K562 (cell line): ENCODE measurements around the gene KLHDC7B. TPM values are rescaled to one million over a fixed set of nuclear protein-coding genes. Genes with fewer than 3 reads are reported as not detected.
A peak's percentile ranks its signal among the peaks of the same experiment; 100 is the strongest.

Experiments
- ATAC-seq: fragments of 200-7000 bp; cut with Tn5 transposase; 3 replicates; pipeline ENCODE4 v1.9.1; 2020; ENCODE audit warnings: moderate library complexity
- BruUV-seq: library from RNA; stranded (reverse); fragments of 400-500 nt; replicated peaks from 2 replicates; lab custom pipeline; 2021; lab: Mats Ljungman, UMichigan
- CTCF ChIA-PET: fragments of 300-600 bp; formaldehyde crosslinking; extraction: SDS; loops from one replicate; lab custom pipeline; 2021; ENCODE audit warnings: low intra/inter-chr PET ratio; lab: Yijun Ruan, JAX
- POLR2A ChIA-PET: fragments of 300-600, 350-650 bp; sonication (Branson Sonifier 250); formaldehyde crosslinking; extraction: SDS; loops from one replicate; lab custom pipeline; 2021; ENCODE audit warnings: antibody characterized with exemption, inconsistent platforms; lab: Yijun Ruan, JAX
- DNase-seq, 4 experiments: peaks; one replicate each; pipeline versions ENCODE4 v3.0.0 to v3.0.0-alpha.2; 2011 to 2018; ENCODE audit warnings: low spot score in 3 of 4, mixed read lengths in 3 of 4; ENCODE audit errors: extremely low read depth in 1 of 4
- FAIRE-seq: peaks from 2 replicates; lab custom pipeline; 2011; peaks lifted over from hg19 to GRCh38; lab: Jason Lieb, UNC
- H2AFZ ChIP-seq: 2 replicates; pipeline ENCODE4 v1.6.0; 2011; ENCODE audit warnings: low read depth, low read length, control low read depth, inconsistent platforms
- H3K27ac ChIP-seq: fragments of 200-600 bp; 3 replicates; pipeline ENCODE4 v1.8.0; 2011; ENCODE audit warnings: low read depth, mild to moderate bottlenecking, control low read depth, inconsistent platforms, low read length, moderate library complexity, mixed read lengths; ENCODE audit errors: extremely low read depth
- H3K27me3 ChIP-seq, 2 experiments: fragments of 300-600 bp in 1 of 2; 2 replicates in 1 of 2; 3 replicates in 1 of 2; pipeline versions ENCODE4 v1.6.0 to v1.8.0; 2011; ENCODE audit warnings: inconsistent platforms in 2 of 2, low read length in 2 of 2, mild to moderate bottlenecking in 1 of 2, mixed read lengths in 1 of 2, moderate library complexity in 1 of 2; ENCODE audit not compliant: control insufficient read depth in 2 of 2, insufficient read depth in 2 of 2
- H3K36me3 ChIP-seq: fragments of 300-600 bp; 3 replicates; pipeline ENCODE4 v1.8.0; 2011; ENCODE audit warnings: mild to moderate bottlenecking, low read length, inconsistent platforms; ENCODE audit not compliant: control insufficient read depth, insufficient read depth
- H3K4me1 ChIP-seq, 2 experiments: fragments of 200-600 bp in 1 of 2; replicated peaks in 1 of 2; 2 replicates in 1 of 2; 3 replicates in 1 of 2; pipeline versions ENCODE4 v1.5.1 to v1.8.0; 2011; ENCODE audit warnings: inconsistent platforms in 2 of 2, low read length in 2 of 2, mild to moderate bottlenecking in 1 of 2, mixed read lengths in 1 of 2, moderate library complexity in 1 of 2; ENCODE audit not compliant: control insufficient read depth in 2 of 2, insufficient read depth in 2 of 2
- H3K4me2 ChIP-seq: 2 replicates; pipeline ENCODE4 v1.6.1; 2011; ENCODE audit warnings: low read length, control low read depth, inconsistent platforms, mixed read lengths; ENCODE audit not compliant: insufficient read depth
- H3K4me3 ChIP-seq: fragments of 200-600 bp; sonication (generic), shearing (Covaris generic); 2 replicates; pipeline ENCODE4 v1.5.1; 2016; ENCODE audit warnings: control low read depth, inconsistent platforms
- H3K79me2 ChIP-seq: fragments of 200-600 bp; 3 replicates; pipeline ENCODE4 v1.8.0; 2011; ENCODE audit warnings: low read length, inconsistent platforms; ENCODE audit not compliant: control insufficient read depth, insufficient read depth
- H3K9ac ChIP-seq, 2 experiments: 2 replicates each; pipeline versions ENCODE4 v1.6.0 to v1.6.1; 2011; ENCODE audit warnings: low read depth in 2 of 2, low read length in 2 of 2, control low read depth in 1 of 2, inconsistent platforms in 1 of 2, mild to moderate bottlenecking in 1 of 2, mixed read lengths in 1 of 2; ENCODE audit not compliant: insufficient read depth in 1 of 2
- H3K9me1 ChIP-seq: one replicate; pipeline ENCODE4 v1.6.0; 2011; ENCODE audit warnings: inconsistent platforms, mild to moderate bottlenecking, low read length, moderate library complexity; ENCODE audit not compliant: control insufficient read depth, insufficient read depth
- H3K9me3 ChIP-seq: replicated peaks from 2 replicates; pipeline ENCODE4 v1.5.1; 2011; ENCODE audit warnings: low read depth, low read length, inconsistent platforms; ENCODE audit not compliant: control insufficient read depth, insufficient read depth
- H4K20me1 ChIP-seq: replicated peaks from 2 replicates; pipeline ENCODE4 v1.6.1; 2011; ENCODE audit warnings: low read length, inconsistent platforms, mixed read lengths; ENCODE audit not compliant: control insufficient read depth, insufficient read depth
- CBFA2T2 ChIP-seq: fragments of 450-650 bp; conservative IDR thresholded peaks from 2 replicates; pipeline ENCODE4 v1.6.1; 2017; ENCODE audit warnings: mild to moderate bottlenecking
- E2F3 ChIP-seq: fragments of 250-450 bp; sonication (Bioruptor Pico); IDR thresholded peaks from 2 replicates; pipeline ENCODE4 v1.4.0; 2020; ENCODE audit warnings: mild to moderate bottlenecking
- EP400 ChIP-seq: fragments of 450-650 bp; IDR thresholded peaks from 2 replicates; pipeline ENCODE4 v1.6.1; 2017; ENCODE audit warnings: antibody characterized with exemption, mild to moderate bottlenecking, moderate library complexity
- HEY1 ChIP-seq: fragments of 250-450 bp; sonication (Bioruptor Pico); IDR thresholded peaks from 2 replicates; pipeline ENCODE4 v1.5.0; 2020; ENCODE audit warnings: mild to moderate bottlenecking, moderate library complexity, borderline replicate concordance
- HIVEP1 ChIP-seq: fragments of 250-450 bp; sonication (Bioruptor Pico); IDR thresholded peaks from 2 replicates; pipeline ENCODE4 v1.4.0; 2020; ENCODE audit warnings: mild to moderate bottlenecking
- MBD2 ChIP-seq: sonication (generic); IDR thresholded peaks from 2 replicates; pipeline ENCODE4 v1.6.1; 2016; ENCODE audit warnings: low read depth, borderline replicate concordance
- MTA3 ChIP-seq: fragments of 450-650 bp; formaldehyde crosslinking; IDR thresholded peaks from 2 replicates; pipeline ENCODE4 v1.6.1; 2017; ENCODE audit warnings: mild to moderate bottlenecking, borderline replicate concordance
- NCOA1 ChIP-seq: fragments of 450-650 bp; IDR thresholded peaks from 2 replicates; pipeline ENCODE4 v1.6.1; 2016; ENCODE audit warnings: low read depth
- NCOA2 ChIP-seq, 2 experiments: fragments of 450-650 bp; IDR thresholded peaks; 2 replicates each; pipeline ENCODE4 v1.6.1; 2018; ENCODE audit warnings: mild to moderate bottlenecking in 2 of 2, moderate library complexity in 1 of 2; ENCODE audit not compliant: partially characterized antibody in 2 of 2
- RBM15 ChIP-seq: fragments of 200-400 bp; formaldehyde crosslinking; IDR thresholded peaks from 2 replicates; pipeline ENCODE4 v1.6.1; 2018; ENCODE audit warnings: mild to moderate bottlenecking, low read length, moderate library complexity; ENCODE audit not compliant: insufficient read depth
- SMARCB1 ChIP-seq: IDR thresholded peaks from 2 replicates; pipeline ENCODE4 v1.6.1; 2011; ENCODE audit warnings: improper control_type of control experiment, low read depth; ENCODE audit not compliant: insufficient read length
- SNRNP70 ChIP-seq: fragments of 200-400 bp; formaldehyde crosslinking; optimal IDR thresholded peaks from 2 replicates; pipeline ENCODE3; 2017; ENCODE audit warnings: low read depth, low read length
- STAG1 ChIP-seq: sonication (generic); formaldehyde crosslinking; IDR thresholded peaks from 2 replicates; pipeline ENCODE4 v1.5.0; 2020; ENCODE audit warnings: missing genetic modification reagents, borderline replicate concordance
- TFE3 ChIP-seq: fragments of 450-650 bp; formaldehyde crosslinking; IDR thresholded peaks from 2 replicates; pipeline ENCODE4 v1.4.0; 2020; ENCODE audit warnings: mild to moderate bottlenecking, mixed read lengths
- ZEB2 ChIP-seq: fragments of 450-650 bp; IDR thresholded peaks from 2 replicates; pipeline ENCODE4 v1.6.1; 2016
- ZNF589 ChIP-seq: fragments of 200-800 bp; sonication (Bioruptor generic); IDR thresholded peaks from 2 replicates; pipeline ENCODE4 v1.6.1; 2016; ENCODE audit warnings: low read depth, missing genetic modification characterization, missing compliant biosample characterization
- ZNF655 ChIP-seq: fragments of 250-450 bp; sonication (Bioruptor Pico); IDR thresholded peaks from 2 replicates; pipeline ENCODE4 v1.5.0; 2021
- ZNF830 ChIP-seq: fragments of 250-450 bp; sonication (Bioruptor Pico); IDR thresholded peaks from 2 replicates; pipeline ENCODE4 v1.5.0; 2021; ENCODE audit warnings: mild to moderate bottlenecking
- WGBS: fragments of 100-300 bp; shearing (Covaris generic); methylation state at CpG from one replicate; pipeline ENCODE4 v1.1.6; 2016; ENCODE audit warnings: low coverage, mixed read lengths; ENCODE audit not compliant: insufficient coverage; ENCODE audit errors: missing lambda C conversion rate; 5-methylcytosine and 5-hydroxymethylcytosine counted together
- in situ Hi-C: fragments of 300-500 bp; cut with MboI; formaldehyde crosslinking; loops from 4 replicates; pipeline ENCODE4 v1.15.0; 2018; ENCODE audit warnings: inconsistent platforms, mixed read lengths
- intact Hi-C: fragments of 100-400 bp; cut with micrococcal nuclease; formaldehyde crosslinking; loops from 2 replicates; pipeline ENCODE4 v1.14.2; 2022
- polyA plus RNA-seq, 8 experiments: library from polyadenylated mRNA; depleted of rRNA in 4 of 8; stranded (reverse) in 5 of 8; unstranded in 3 of 8; fragments of >200 nt; fragmentation: Nextera tagmentation in 2 of 8; fragmentation: Illumina TruSeq in 1 of 8; extraction: Ambion mirVana in 2 of 8; extraction: Trizol in 1 of 8; gene quantifications; 2 replicates each; pipeline versions ENCODE4 v1.2.1 to v1.2.3, GENCODE V29; 2011 to 2014; ENCODE audit warnings: inconsistent platforms in 1 of 8, missing spikeins in 1 of 8
- total RNA-seq, 7 experiments: library from RNA; depleted of rRNA in 6 of 7; stranded (reverse); fragments of >200 nt in 6 of 7; fragmentation: Illumina TruSeq in 2 of 7; extraction: Trizol in 2 of 7; gene quantifications; 2 replicates each; pipeline versions ENCODE4 v1.2.1 to v1.2.3, GENCODE V29; 2011 to 2021; ENCODE audit warnings: low replicate concordance in 1 of 7

KLHDC7B gene
- total and polyA plus RNA-seq, 9 of the 15 experiments (the other 6 are each of a cell fraction or from before 2014, with no cell fraction given), result 0.04 to 0.22 (median 0.05) TPM; not detected in 4

GRCh38 chr22:50524676-50525103 lies 21.0 kb upstream of the KLHDC7B start (continued):
- TF ChIP-seq TFE3 (CRISPR knock-in tag) (no peak), HEY1 (CRISPR knock-in tag) (no peak), SMARCB1 (no peak)

- WGBS, result under 1% methylated on average over 32 of the region's 84 CpGs
- CTCF ChIA-PET, result interaction anchor here (1.2 kb wide), 1 partner anchor 50 kb away, joined by 3 read pairs; no protein-coding TSS in a partner anchor
- intact Hi-C loops, result loop anchor here (5.0 kb wide), 1 partner anchor 37 kb away; the partner anchor contains the start of gene SYCE3
- TF ChIP-seq ZNF655 (no peak), ZNF589 (CRISPR knock-in tag) (no peak), HEY1 (CRISPR knock-in tag) (no peak), MBD2 (no peak; the same call in 1 of the 2 replicates), RBM15 (no peak), HIVEP1 (CRISPR knock-in tag) (no peak), NCOA1 (no peak), ZNF830 (CRISPR knock-in tag) (peak; percentile 38; the same call in 1 of the 2 replicates), CBFA2T2 (peak; percentile 83), STAG1 (no peak), SNRNP70 (no peak), EP400 (peak; percentile 77; the same call in 1 of the 2 replicates), NCOA2 (IDR thresholded peaks at IDR 0.05; ENCODE audit: partially characterized antibody in 2 of 2) (no peak), E2F3 (CRISPR knock-in tag) (peak; percentile 87), MTA3 (peak; percentile 83; the same call in 1 of the 2 replicates), ZEB2 (no peak)
These were observed 20.4 kb upstream of the KLHDC7B start, which contains the start of gene SCO2 for GRCh38 chr22:50525104-50525857. Gene SCO2 (minus strand): TSS chr22:50525598. CDS start chr22:50524411, 1,187 bp downstream.

More at GRCh38 chr22:50525104-50525857, 20.4 kb upstream of the KLHDC7B start, which contains the start of gene SCO2:
- H4K20me1 ChIP-seq, result peaks cover 12% of the 10 kb centered on the region; the same call in 1 of the 2 replicates
- no peaks in the 10 kb centered on the region for H3K27me3 ChIP-seq
- POLR2A ChIA-PET, result interaction anchor here (0.6 to 5.3 kb wide), 10 partner anchors 11 to 283 kb away, joined by 3 to 65 read pairs (median 4); partner anchors contain the start of genes CHKB, KLHDC7B, LMF2 and NCAPH2
- peak within 1 kb of the TSS; percentile 82 for H2AFZ ChIP-seq
- peaks cover 40% of the 10 kb centered on the region; the same call in 1 of the 3 replicates for H3K36me3 ChIP-seq
- peak within 1 kb of the TSS; percentile 89 for H3K27ac ChIP-seq
- peak within 1 kb of the TSS; percentile 86 to 96 for H3K9ac ChIP-seq
- peaks cover 8 to 64% of the 10 kb centered on the region in 2 experiments; a peak in 4 of 5 replicates for H3K4me1 ChIP-seq
- ATAC-seq (peak; percentile 80), DNase-seq (peak; percentile 92 to 97 (median 94)), FAIRE-seq (peak; percentile 86)
- H3K9me1 ChIP-seq, result no peaks in the 10 kb centered on the region
- H3K4me2 ChIP-seq, result peak within 1 kb of the TSS; percentile 88
- H3K4me3 ChIP-seq, result peak within 1 kb of the TSS; percentile 71
- no peaks in the 10 kb centered on the region for H3K9me3 ChIP-seq
- peaks cover 34% of the 10 kb centered on the region for H3K79me2 ChIP-seq
- BruUV-seq, result TSS peak; percentile 76
- in situ Hi-C loops, result no loop called here
